HepG2 (cell line): ENCODE measurements around the gene PRKCZ. TPM values are rescaled to one million over a fixed set of nuclear protein-coding genes. Genes with fewer than 3 reads are reported as not detected.

Experiments used
- ARNT ChIP-seq: fragments of 450-650 bp; IDR thresholded peaks from 2 replicates; pipeline ENCODE4 v1.6.1; 2017
- ARNTL ChIP-seq: sonication (generic); formaldehyde crosslinking; IDR thresholded peaks from 2 replicates; pipeline ENCODE4 v1.4.0; 2020; ENCODE audit warnings: mild to moderate bottlenecking, missing genetic modification reagents
- CBX2 ChIP-seq, 2 experiments: fragments of 200-600 bp in 1 of 2; sonication (generic); formaldehyde crosslinking in 1 of 2; IDR thresholded peaks; 2 replicates each; pipeline versions ENCODE4 v1.7.0 to v1.8.1; 2018 to 2022; ENCODE audit warnings: low read depth in 2 of 2, low read length in 1 of 2, mild to moderate bottlenecking in 1 of 2, missing genetic modification reagents in 1 of 2
- FLYWCH1 ChIP-seq: sonication (generic); formaldehyde crosslinking; IDR thresholded peaks from 2 replicates; pipeline ENCODE4 v1.8.1; 2023; ENCODE audit warnings: mild to moderate bottlenecking, missing genetic modification reagents
- FOXA3 ChIP-seq: IDR thresholded peaks from 2 replicates; pipeline ENCODE4 v1.6.1; 2016; ENCODE audit warnings: missing genetic modification reagents, missing compliant biosample characterization
- HMGXB3 ChIP-seq: sonication (generic); formaldehyde crosslinking; IDR thresholded peaks from 2 replicates; pipeline ENCODE4 v1.4.0; 2020; ENCODE audit warnings: missing genetic modification reagents, borderline replicate concordance
- KLF13 ChIP-seq: sonication (generic); formaldehyde crosslinking; IDR thresholded peaks from 2 replicates; pipeline ENCODE4 v1.4.0; 2020; ENCODE audit warnings: mild to moderate bottlenecking, missing genetic modification reagents
- MED1 ChIP-seq: sonication (generic); formaldehyde crosslinking; IDR thresholded peaks from 2 replicates; pipeline ENCODE4 v1.4.0; 2020; ENCODE audit warnings: missing genetic modification reagents
- NR1H2 ChIP-seq: sonication (generic); formaldehyde crosslinking; IDR thresholded peaks from 2 replicates; pipeline ENCODE4 v1.8.1; 2022; ENCODE audit warnings: low read depth, missing genetic modification reagents, borderline replicate concordance
- PITX1 ChIP-seq: sonication (generic); formaldehyde crosslinking; IDR thresholded peaks from 2 replicates; pipeline ENCODE4 v1.5.1; 2020; ENCODE audit warnings: mild to moderate bottlenecking, missing genetic modification reagents
- SMC3 ChIP-seq: IDR thresholded peaks from 2 replicates; pipeline ENCODE4 v1.6.1; 2011; ENCODE audit warnings: low read length, improper control_type of control experiment
- TBX2 ChIP-seq: sonication (generic); formaldehyde crosslinking; IDR thresholded peaks from 2 replicates; pipeline ENCODE4 v1.5.0; 2020; ENCODE audit warnings: missing genetic modification reagents, mild to moderate bottlenecking, borderline replicate concordance
- THAP11 ChIP-seq: IDR thresholded peaks from 2 replicates; pipeline ENCODE4 v1.6.1; 2016; ENCODE audit warnings: missing biosample characterization, missing genetic modification reagents
- TP53 ChIP-seq: sonication (generic); formaldehyde crosslinking; conservative IDR thresholded peaks from 2 replicates; pipeline ENCODE4 v1.4.0; 2020; ENCODE audit warnings: missing genetic modification reagents
- ZBTB7A ChIP-seq: sonication (generic); formaldehyde crosslinking; IDR thresholded peaks from 2 replicates; pipeline ENCODE4 v1.8.0; 2022; ENCODE audit warnings: mild to moderate bottlenecking, missing genetic modification reagents
- ZFP37 ChIP-seq: sonication (generic); formaldehyde crosslinking; IDR thresholded peaks from 2 replicates; pipeline ENCODE4 v1.4.0; 2020; ENCODE audit warnings: missing genetic modification reagents, borderline replicate concordance
- ZFP41 ChIP-seq: sonication (generic); formaldehyde crosslinking; IDR thresholded peaks from 2 replicates; pipeline ENCODE4 v1.4.0; 2020; ENCODE audit warnings: mild to moderate bottlenecking, missing genetic modification reagents, borderline replicate concordance
- ZNF350 ChIP-seq: sonication (generic); formaldehyde crosslinking; IDR thresholded peaks from 2 replicates; pipeline ENCODE4 v1.4.0; 2020; ENCODE audit warnings: mild to moderate bottlenecking, low read depth, missing genetic modification reagents, borderline replicate concordance
- ZNF558 ChIP-seq: sonication (generic); formaldehyde crosslinking; IDR thresholded peaks from 2 replicates; pipeline ENCODE4 v1.9.0; 2022; ENCODE audit warnings: mild to moderate bottlenecking, missing genetic modification reagents, borderline replicate concordance
- ZNF619 ChIP-seq: sonication (generic); formaldehyde crosslinking; IDR thresholded peaks from 2 replicates; pipeline ENCODE4 v1.4.0; 2020; ENCODE audit warnings: mild to moderate bottlenecking, missing genetic modification reagents
- ZNF724P ChIP-seq: sonication (generic); formaldehyde crosslinking; IDR thresholded peaks from 2 replicates; pipeline ENCODE4 v1.8.0; 2022; ENCODE audit warnings: missing genetic modification reagents, borderline replicate concordance
- ZNF883 ChIP-seq: sonication (generic); formaldehyde crosslinking; IDR thresholded peaks from 2 replicates; pipeline ENCODE4 v1.5.1; 2020; ENCODE audit warnings: mild to moderate bottlenecking, missing genetic modification reagents; ENCODE audit errors: not compliant biosample characterization
- polyA plus RNA-seq, 8 experiments: library from polyadenylated mRNA; depleted of rRNA in 3 of 8; stranded (reverse) in 7 of 8; unstranded in 1 of 8; fragments of >200 nt; fragmentation: Illumina TruSeq in 4 of 8; extraction: Trizol in 4 of 8; gene quantifications; 2 replicates each; pipeline versions ENCODE4 v1.2.1 to v1.2.3, GENCODE V29; 2011 to 2016; ENCODE audit warnings: low read depth in 4 of 8, missing spikeins in 1 of 8, mixed read lengths in 1 of 8; ENCODE audit not compliant: insufficient read depth in 1 of 8
- total RNA-seq, 5 experiments: library from RNA; depleted of rRNA; stranded (reverse); fragments of >200 nt; fragmentation: Illumina TruSeq; extraction: Trizol; gene quantifications; 2 replicates each; pipeline ENCODE4 v1.2.3, GENCODE V29; 2016; ENCODE audit warnings: low read depth in 1 of 5
- TF ChIP-seq, protein P1 (sequence below): sonication (generic); formaldehyde crosslinking; IDR thresholded peaks from 2 replicates; pipeline ENCODE4 v1.4.0; 2020; ENCODE audit warnings: low read depth, mild to moderate bottlenecking, missing genetic modification reagents
- TF ChIP-seq, protein P2 (sequence below): sonication (generic); formaldehyde crosslinking; IDR thresholded peaks from 2 replicates; pipeline ENCODE4 v1.4.0; 2020; ENCODE audit warnings: mild to moderate bottlenecking, missing genetic modification reagents

PRKCZ gene
- total and polyA plus RNA-seq, 2 of the 13 experiments (the other 11 are each of a cell fraction or from before 2014, with no cell fraction given) = 34.7 to 85.2 TPM

DNA sequence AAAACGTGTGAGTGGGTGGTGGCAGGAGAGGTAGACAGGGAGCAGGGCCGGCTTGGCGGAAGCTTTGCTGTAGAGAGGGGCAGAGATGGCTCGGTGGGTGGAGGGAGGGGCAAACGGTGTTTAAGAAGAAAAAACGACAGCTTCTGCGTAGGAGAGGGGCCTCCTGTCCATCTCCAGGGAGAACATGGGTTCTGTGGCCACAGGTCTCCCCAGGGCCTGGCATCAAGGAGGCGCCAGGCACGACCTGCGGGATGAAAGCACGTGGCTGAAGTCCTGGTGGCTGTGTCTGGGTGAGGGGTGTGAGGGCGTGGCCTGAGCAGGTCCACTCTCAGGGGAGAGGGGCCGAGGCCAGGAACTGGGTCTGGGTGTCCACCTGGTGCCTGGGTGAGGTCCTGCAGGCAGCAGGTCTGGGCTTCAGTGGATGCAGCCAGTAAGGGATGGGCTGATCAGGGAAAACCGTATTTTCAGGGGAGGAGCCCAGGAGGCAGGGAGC is 940 bp upstream of the PRKCZ start (continued):
- TF ChIP-seq HMGXB3 (CRISPR knock-in tag) (0 out of 2 replicates have a peak, but pooled peaks have one; percentile 28), ZNF883 (CRISPR knock-in tag) (peak; percentile 21), NR1H2 (no peak), ZBTB7A (CRISPR knock-in tag) (peak; percentile 93), MED1 (CRISPR knock-in tag) (no peak; the same call in 1 of the 2 replicates), ARNT (no peak), TBX2 (CRISPR knock-in tag) (no peak), TP53 (CRISPR knock-in tag) (0 out of 2 replicates have a peak, but pooled peaks have one; percentile 7), CBX2 (IDR thresholded peaks at IDR 0.05; ENCODE audit: low read depth, low read length) (no peak), CBX2 (CRISPR knock-in tag; IDR thresholded peaks at IDR 0.05; ENCODE audit: low read depth) (no peak), ZFP41 (CRISPR knock-in tag) (peak; percentile 64; the same call in 1 of the 2 replicates), KLF13 (no peak), ARNTL (CRISPR knock-in tag) (peak; percentile 68), THAP11 (0 out of 2 replicates have a peak, but pooled peaks have one; percentile 4), ZNF724P (no peak; the same call in 1 of the 2 replicates), ZNF350 (CRISPR knock-in tag) (peak; percentile 52; the same call in 1 of the 2 replicates), FOXA3 (no peak), PITX1 (CRISPR knock-in tag) (peak; percentile 82), ZNF558 (CRISPR knock-in tag) (no peak; the same call in 1 of the 2 replicates), FLYWCH1 (no peak), ZNF619 (CRISPR knock-in tag) (no peak; the same call in 1 of the 2 replicates), ZFP37 (CRISPR knock-in tag) (0 out of 2 replicates have a peak, but pooled peaks have one; percentile 70), SMC3 (no peak)
- TF ChIP-seq, protein P1, sequence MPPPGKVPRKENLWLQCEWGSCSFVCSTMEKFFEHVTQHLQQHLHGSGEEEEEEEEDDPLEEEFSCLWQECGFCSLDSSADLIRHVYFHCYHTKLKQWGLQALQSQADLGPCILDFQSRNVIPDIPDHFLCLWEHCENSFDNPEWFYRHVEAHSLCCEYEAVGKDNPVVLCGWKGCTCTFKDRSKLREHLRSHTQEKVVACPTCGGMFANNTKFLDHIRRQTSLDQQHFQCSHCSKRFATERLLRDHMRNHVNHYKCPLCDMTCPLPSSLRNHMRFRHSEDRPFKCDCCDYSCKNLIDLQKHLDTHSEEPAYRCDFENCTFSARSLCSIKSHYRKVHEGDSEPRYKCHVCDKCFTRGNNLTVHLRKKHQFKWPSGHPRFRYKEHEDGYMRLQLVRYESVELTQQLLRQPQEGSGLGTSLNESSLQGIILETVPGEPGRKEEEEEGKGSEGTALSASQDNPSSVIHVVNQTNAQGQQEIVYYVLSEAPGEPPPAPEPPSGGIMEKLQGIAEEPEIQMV (CRISPR knock-in tag) = peak; percentile 33; the same call in 1 of the 2 replicates
- TF ChIP-seq, protein P2, sequence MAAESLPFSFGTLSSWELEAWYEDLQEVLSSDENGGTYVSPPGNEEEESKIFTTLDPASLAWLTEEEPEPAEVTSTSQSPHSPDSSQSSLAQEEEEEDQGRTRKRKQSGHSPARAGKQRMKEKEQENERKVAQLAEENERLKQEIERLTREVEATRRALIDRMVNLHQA (CRISPR knock-in tag) = no peak
